Germinal center (tissue), 1 donor: Measurements from ENCODE around the gene HOXD11.

Source experiments
- DNase-seq: peaks from one replicate; pipeline ENCODE4 v3.0.0; 2012; ENCODE audit warnings: mixed read lengths, low spot score

HOXD11 gene

GRCh38 chr2:176105078-176105729 is 1.9 kb upstream of the HOXD11 start:
- DNase-seq: no peak

- DNase-seq: no peak
Observed at GRCh38 chr2:176105730-176106580, 1.1 kb upstream of the HOXD11 start.

GRCh38 chr2:176107731-176108181 is 676 bp downstream of the HOXD11 start:
- DNase-seq: no peak

- DNase-seq: no peak
Observed at GRCh38 chr2:176109192-176109901, 2.3 kb downstream of the HOXD11 start.

GRCh38 chr2:176109946-176110345 is 2.9 kb downstream of the HOXD11 start:
- DNase-seq: no peak

- no peak for DNase-seq
Observed at GRCh38 chr2:176110415-176111308, 3.6 kb downstream of the HOXD11 start.

- DNase-seq: peak; percentile 41
Observed at GRCh38 chr2:176111309-176111663, 4.2 kb downstream of the HOXD11 start.

- DNase-seq: no peak
Observed at GRCh38 chr2:176111846-176112374, 4.8 kb downstream of the HOXD11 start.

- DNase-seq: no peak
Observed at GRCh38 chr2:176112375-176113302, 5.6 kb downstream of the HOXD11 start.

- DNase-seq: no peak
Observed at GRCh38 chr2:176114120-176114929, 7.2 kb downstream of the HOXD11 start.

GRCh38 chr2:176114930-176115625 is 8.0 kb downstream of the HOXD11 start:
- no peak for DNase-seq

GRCh38 chr2:176115883-176116813 is 9.1 kb downstream of the HOXD11 start, which contains the start of gene HOXD10:
Gene HOXD10 (plus strand): TSS chr2:176116778. CDS start chr2:176116834, 56 bp downstream.
- DNase-seq: no peak

GRCh38 chr2:176117162-176117822 is 10.2 kb downstream of the HOXD11 start:
- no peak for DNase-seq

GRCh38 chr2:176117823-176118371 is 10.8 kb downstream of the HOXD11 start:
- no peak for DNase-seq

- DNase-seq: no peak
Observed at GRCh38 chr2:176118601-176119339, 11.7 kb downstream of the HOXD11 start.
